WTC11 (cell line): Measurements from ENCODE around the gene TUBGCP3. TPM values are rescaled to one million over a fixed set of nuclear protein-coding genes. Genes with fewer than 3 reads are reported as not detected.

Experiments
- ATAC-seq: fragments of 200-7000 bp; cut with Tn5 transposase; 2 replicates; pipeline ENCODE4 v1.10.0; 2021; ENCODE audit warnings: mild to moderate bottlenecking, moderate library complexity
- CTCF ChIA-PET: fragments of 300-600 bp; sonication (Branson Sonifier 250); formaldehyde crosslinking; loops from one replicate; lab custom pipeline; 2021; ENCODE audit warnings: antibody characterized with exemption; lab: Charles Lee
- POLR2A ChIA-PET: fragments of 350-600 bp; sonication (Branson Sonifier 250); formaldehyde crosslinking; loops from one replicate; lab custom pipeline; 2021; ENCODE audit warnings: antibody characterized with exemption; lab: Charles Lee
- DNase-seq: peaks from one replicate; pipeline ENCODE4 v3.0.0; 2021; ENCODE audit warnings: low spot score
- H3K27ac Mint-ChIP-seq: 2 replicates; pipeline ENCODE4 v1.8.0; 2021; ENCODE audit warnings: mixed read lengths
- H3K27me3 Mint-ChIP-seq: 2 replicates; pipeline ENCODE4 v1.8.0; 2021; ENCODE audit warnings: low read depth, mild to moderate bottlenecking, moderate library complexity, mixed read lengths
- H3K36me3 Mint-ChIP-seq: 2 replicates; pipeline ENCODE4 v1.8.0; 2021; ENCODE audit warnings: mixed read lengths
- H3K4me1 Mint-ChIP-seq: 2 replicates; pipeline ENCODE4 v1.8.0; 2022; ENCODE audit warnings: mixed read lengths
- H3K4me3 Mint-ChIP-seq: 2 replicates; pipeline ENCODE4 v1.8.0; 2021; ENCODE audit warnings: mild to moderate bottlenecking, moderate library complexity, mixed read lengths
- H3K9me3 Mint-ChIP-seq: 2 replicates; pipeline ENCODE4 v1.8.0; 2021; ENCODE audit warnings: mixed read lengths
- ATF3 ChIP-seq: sonication (generic); formaldehyde crosslinking; conservative IDR thresholded peaks from 2 replicates; pipeline ENCODE4 v1.8.1; 2022; ENCODE audit warnings: mild to moderate bottlenecking, missing genetic modification reagents
- CREB1 ChIP-seq: sonication (generic); formaldehyde crosslinking; IDR thresholded peaks from 2 replicates; pipeline ENCODE4 v1.8.0; 2023; ENCODE audit warnings: mild to moderate bottlenecking, missing genetic modification reagents
- E2F5 ChIP-seq: sonication (generic); formaldehyde crosslinking; IDR thresholded peaks from 2 replicates; pipeline ENCODE4 v1.8.1; 2022; ENCODE audit warnings: mild to moderate bottlenecking, moderate library complexity, missing genetic modification reagents
- ERG ChIP-seq: fragments of 250-450 bp; sonication (Bioruptor Pico); IDR thresholded peaks from 2 replicates; pipeline ENCODE4 v1.8.0; 2021; ENCODE audit warnings: mild to moderate bottlenecking
- GRHL2 ChIP-seq: fragments of 250-450 bp; sonication (Bioruptor Pico); IDR thresholded peaks from 2 replicates; pipeline ENCODE4 v1.8.0; 2022; ENCODE audit warnings: mild to moderate bottlenecking, moderate library complexity; ENCODE audit not compliant: insufficient replicate concordance, severe bottlenecking
- KAT7 ChIP-seq: sonication (generic); formaldehyde crosslinking; IDR thresholded peaks from 2 replicates; pipeline ENCODE4 v1.8.1; 2023; ENCODE audit warnings: missing genetic modification reagents, mild to moderate bottlenecking, borderline replicate concordance
- MLX ChIP-seq: sonication (generic); formaldehyde crosslinking; IDR thresholded peaks from 2 replicates; pipeline ENCODE4 v1.8.1; 2023; ENCODE audit warnings: mild to moderate bottlenecking, missing genetic modification reagents, moderate library complexity
- MYBL2 ChIP-seq: sonication (generic); formaldehyde crosslinking; IDR thresholded peaks from 2 replicates; pipeline ENCODE4 v1.8.1; 2023; ENCODE audit warnings: mild to moderate bottlenecking, moderate library complexity, missing genetic modification reagents
- NFE2L1 ChIP-seq: sonication (generic); formaldehyde crosslinking; IDR thresholded peaks from 2 replicates; pipeline ENCODE4 v1.8.1; 2023; ENCODE audit warnings: missing genetic modification reagents
- NR1H2 ChIP-seq: sonication (generic); formaldehyde crosslinking; IDR thresholded peaks from 2 replicates; pipeline ENCODE4 v1.9.0; 2021; ENCODE audit warnings: mild to moderate bottlenecking, moderate library complexity, missing genetic modification reagents
- NR2C2 ChIP-seq: sonication (generic); formaldehyde crosslinking; IDR thresholded peaks from 2 replicates; pipeline ENCODE4 v1.8.0; 2022; ENCODE audit warnings: mild to moderate bottlenecking, missing genetic modification reagents
- NR3C1 ChIP-seq: sonication (generic); formaldehyde crosslinking; conservative IDR thresholded peaks from 2 replicates; pipeline ENCODE4 v1.8.1; 2023; ENCODE audit warnings: low read depth, mild to moderate bottlenecking, missing genetic modification reagents
- PREB ChIP-seq: sonication (generic); formaldehyde crosslinking; IDR thresholded peaks from 2 replicates; pipeline ENCODE4 v1.8.1; 2022; ENCODE audit warnings: mild to moderate bottlenecking, missing genetic modification reagents, moderate library complexity, borderline replicate concordance
- SOX15 ChIP-seq: fragments of 250-450 bp; sonication (Bioruptor Pico); IDR thresholded peaks from 2 replicates; pipeline ENCODE4 v1.9.0; 2021; ENCODE audit warnings: mild to moderate bottlenecking
- SP1 ChIP-seq: sonication (generic); formaldehyde crosslinking; conservative IDR thresholded peaks from 2 replicates; pipeline ENCODE4 v1.8.1; 2022; ENCODE audit warnings: missing genetic modification reagents
- TEAD4 ChIP-seq: sonication (generic); formaldehyde crosslinking; IDR thresholded peaks from 2 replicates; pipeline ENCODE4 v1.8.0; 2022; ENCODE audit warnings: mild to moderate bottlenecking, missing genetic modification reagents
- ZNF121 ChIP-seq: sonication (generic); formaldehyde crosslinking; IDR thresholded peaks from 2 replicates; pipeline ENCODE4 v1.8.0; 2023; ENCODE audit warnings: missing genetic modification reagents
- ZNF263 ChIP-seq: sonication (generic); formaldehyde crosslinking; IDR thresholded peaks from 2 replicates; pipeline ENCODE4 v1.8.1; 2022; ENCODE audit warnings: low read depth, mild to moderate bottlenecking, moderate library complexity, missing genetic modification reagents
- ZNF317 ChIP-seq: sonication (generic); formaldehyde crosslinking; IDR thresholded peaks from 2 replicates; pipeline ENCODE4 v1.8.1; 2023; ENCODE audit warnings: low read depth, mild to moderate bottlenecking, moderate library complexity, missing genetic modification reagents, borderline replicate concordance
- ZNF532 ChIP-seq: fragments of 250-450 bp; sonication (Bioruptor Pico); IDR thresholded peaks from 2 replicates; pipeline ENCODE4 v1.9.0; 2021; ENCODE audit warnings: mild to moderate bottlenecking, borderline replicate concordance
- total RNA-seq: library from RNA; stranded (reverse); gene quantifications from 3 replicates; pipeline ENCODE4 v1.2.3, GENCODE V29; 2021

Gene TUBGCP3
- total RNA-seq, 1 experiment from 2014 or later = 29.9 TPM

GRCh38 chr13:112624040-112624439, 36.1 kb upstream of the TUBGCP3 start (continued):
- TF ChIP-seq E2F5 (CRISPR knock-in tag) (no peak), TEAD4 (CRISPR knock-in tag) (no peak), SP1 (CRISPR knock-in tag) (no peak)

- Mint-ChIP-seq H3K9me3 (no peaks in the 10 kb centered on the region), H3K4me1 (peaks cover 3% of the 10 kb centered on the region; the same call in 1 of the 2 replicates), H3K36me3 (no peaks in the 10 kb centered on the region), H3K27ac (no peak overlapping the region), H3K27me3 (peaks cover 4% of the 10 kb centered on the region), H3K4me3 (no peak overlapping the region)
- CTCF ChIA-PET = no interaction called here
- POLR2A ChIA-PET = no interaction called here
- no peak for TF ChIP-seq MYBL2 (CRISPR knock-in tag)
- DNase-seq = no peak
- no peak for ATAC-seq
These were observed 35.2 kb upstream of the TUBGCP3 start for GRCh38 chr13:112623051-112623711.

GRCh38 chr13:112622375-112622774, 34.4 kb upstream of the TUBGCP3 start:
- Mint-ChIP-seq H3K4me3 (no peak overlapping the region), H3K27me3 (peaks cover 4% of the 10 kb centered on the region)

More at GRCh38 chr13:112622375-112622774, 34.4 kb upstream of the TUBGCP3 start:
- Mint-ChIP-seq H3K4me1 (peaks cover 3% of the 10 kb centered on the region; the same call in 1 of the 2 replicates), H3K9me3 (no peaks in the 10 kb centered on the region), H3K36me3 (no peaks in the 10 kb centered on the region), H3K27ac (no peak overlapping the region)
- ATAC-seq (no peak), DNase-seq (no peak)
- POLR2A ChIA-PET = no interaction called here
- no peak for TF ChIP-seq PREB (CRISPR knock-in tag)
- TF ChIP-seq NR3C1 (CRISPR knock-in tag) = no peak
- no peak for TF ChIP-seq ATF3
- TF ChIP-seq ZNF121 (CRISPR knock-in tag) = no peak
- TF ChIP-seq ZNF532 (CRISPR knock-in tag) = no peak
- TF ChIP-seq NR1H2 = no peak
- no peak for TF ChIP-seq ERG (CRISPR knock-in tag)
- TF ChIP-seq GRHL2 (CRISPR knock-in tag) = no peak
- TF ChIP-seq NFE2L1 (CRISPR knock-in tag) = no peak
- TF ChIP-seq MLX (CRISPR knock-in tag) = no peak
- TF ChIP-seq KAT7 = no peak
- no peak for TF ChIP-seq ZNF263 (CRISPR knock-in tag)
- no peak for TF ChIP-seq CREB1 (CRISPR knock-in tag)
- TF ChIP-seq NR2C2 (CRISPR knock-in tag) = no peak
- no peak for TF ChIP-seq ZNF317 (CRISPR knock-in tag)
- no peak for TF ChIP-seq SOX15 (CRISPR knock-in tag)
- CTCF ChIA-PET = interaction anchor here (1.1 kb wide), 1 partner anchor 89 kb away, joined by 3 read pairs; no protein-coding TSS in a partner anchor
